HEK293 (cell line): Measurements from ENCODE around the gene IL2RA.

ENCODE experiments used
- CTCF ChIA-PET: fragments of 350-600 bp; formaldehyde crosslinking; extraction: SDS; loops from one replicate; lab custom pipeline; 2021; ENCODE audit warnings: antibody characterized with exemption; lab: Yijun Ruan, JAX
- POLR2A ChIA-PET: fragments of 300-600 bp; formaldehyde crosslinking; extraction: SDS; loops from one replicate; lab custom pipeline; 2020; ENCODE audit warnings: antibody characterized with exemption, inconsistent platforms; lab: Yijun Ruan, JAX
- H3K27ac ChIP-seq: fragments of 200-500 bp; sonication (Bioruptor generic); 2 replicates; pipeline ENCODE4 v1.5.1; 2014; ENCODE audit warnings: low read depth, low read length, control low read depth, inconsistent platforms; ENCODE audit errors: extremely low read depth
- H3K36me3 ChIP-seq, 2 experiments: fragments of 200-500 bp in 1 of 2; sonication (Bioruptor generic) in 1 of 2; 1 replicate in 1 of 2; 2 replicates in 1 of 2; pipeline ENCODE4 v1.5.1; 2014 to 2017; ENCODE audit warnings: inconsistent platforms in 2 of 2, low read length in 2 of 2; ENCODE audit not compliant: control insufficient read depth in 2 of 2, insufficient read depth in 1 of 2
- H3K4me1 ChIP-seq: fragments of 200-500 bp; sonication (Bioruptor generic); 2 replicates; pipeline ENCODE4 v1.5.1; 2014; ENCODE audit warnings: mild to moderate bottlenecking, low read length, inconsistent platforms; ENCODE audit not compliant: control insufficient read depth, insufficient read depth
- H3K4me3 ChIP-seq: 2 replicates; pipeline ENCODE4 v1.5.1; 2011; ENCODE audit warnings: low read depth, mild to moderate bottlenecking, control low read depth, low read length, moderate library complexity
- H3K9me3 ChIP-seq: fragments of 200-500 bp; sonication (Bioruptor generic); 2 replicates; pipeline ENCODE4 v1.5.1; 2014; ENCODE audit warnings: low read depth, low read length, inconsistent platforms; ENCODE audit not compliant: control insufficient read depth, insufficient read depth
- BCL11A ChIP-seq: fragments of 450-650 bp; formaldehyde crosslinking; IDR thresholded peaks from 2 replicates; pipeline ENCODE4 v1.5.1; 2016; ENCODE audit warnings: low read depth, missing biosample characterization, missing genetic modification characterization
- BCL11B ChIP-seq: fragments of 450-650 bp; formaldehyde crosslinking; IDR thresholded peaks from 2 replicates; pipeline ENCODE4 v1.5.1; 2016; ENCODE audit warnings: low read depth, missing biosample characterization, missing genetic modification characterization
- FEZF1 ChIP-seq: fragments of 450-650 bp; formaldehyde crosslinking; IDR thresholded peaks from 2 replicates; pipeline ENCODE4 v1.5.1; 2016; ENCODE audit warnings: missing biosample characterization, missing genetic modification characterization
- GLI2 ChIP-seq: fragments of 450-650 bp; formaldehyde crosslinking; IDR thresholded peaks from 2 replicates; pipeline ENCODE4; 2017; ENCODE audit warnings: missing biosample characterization, missing genetic modification characterization, low read depth, borderline replicate concordance
- HOXC10 ChIP-seq: sonication (generic); formaldehyde crosslinking; IDR thresholded peaks from 2 replicates; pipeline ENCODE4 v1.8.1; 2023; ENCODE audit warnings: mild to moderate bottlenecking, missing genetic modification reagents
- KLF9 ChIP-seq: fragments of 450-650 bp; formaldehyde crosslinking; IDR thresholded peaks from 2 replicates; pipeline ENCODE4 v1.5.1; 2016; ENCODE audit warnings: missing biosample characterization, missing genetic modification characterization, low read depth
- SP3 ChIP-seq: fragments of 450-650 bp; formaldehyde crosslinking; IDR thresholded peaks from 2 replicates; pipeline ENCODE4 v1.5.1; 2016; ENCODE audit warnings: missing biosample characterization, missing genetic modification characterization
- YY1 ChIP-seq: fragments of 450-650 bp; formaldehyde crosslinking; IDR thresholded peaks from 2 replicates; pipeline ENCODE4 v1.5.1; 2018; ENCODE audit warnings: missing biosample characterization, missing genetic modification characterization
- ZBTB7A ChIP-seq: fragments of 450-650 bp; formaldehyde crosslinking; IDR thresholded peaks from 2 replicates; pipeline ENCODE4 v1.5.1; 2016; ENCODE audit warnings: low read depth, missing biosample characterization, missing genetic modification characterization
- ZEB2 ChIP-seq: fragments of 450-650 bp; formaldehyde crosslinking; IDR thresholded peaks from 2 replicates; pipeline ENCODE4 v1.5.1; 2016; ENCODE audit warnings: missing biosample characterization, missing genetic modification characterization
- ZFP69B ChIP-seq: fragments of 450-650 bp; formaldehyde crosslinking; IDR thresholded peaks from 2 replicates; pipeline ENCODE4 v1.5.1; 2016; ENCODE audit warnings: missing biosample characterization, missing genetic modification characterization
- ZNF184 ChIP-seq: fragments of 450-650 bp; IDR thresholded peaks from 2 replicates; pipeline ENCODE4 v1.5.1; 2018; ENCODE audit warnings: missing biosample characterization, mild to moderate bottlenecking, missing genetic modification characterization
- ZNF214 ChIP-seq: fragments of 450-650 bp; formaldehyde crosslinking; IDR thresholded peaks from 2 replicates; pipeline ENCODE4 v1.5.1; 2017; ENCODE audit warnings: missing biosample characterization, mild to moderate bottlenecking, missing genetic modification characterization, borderline replicate concordance
- ZNF221 ChIP-seq: fragments of 450-650 bp; formaldehyde crosslinking; IDR thresholded peaks from 2 replicates; pipeline ENCODE4 v1.5.1; 2017; ENCODE audit warnings: missing biosample characterization, missing genetic modification characterization, borderline replicate concordance
- ZNF544 ChIP-seq: fragments of 450-650 bp; formaldehyde crosslinking; IDR thresholded peaks from 2 replicates; pipeline ENCODE4 v1.5.0; 2017; ENCODE audit warnings: missing biosample characterization, missing genetic modification characterization
- ZNF548 ChIP-seq: fragments of 450-650 bp; formaldehyde crosslinking; IDR thresholded peaks from 2 replicates; pipeline ENCODE4 v1.5.1; 2016; ENCODE audit warnings: missing biosample characterization, missing genetic modification characterization
- ZNF707 ChIP-seq: fragments of 450-650 bp; formaldehyde crosslinking; IDR thresholded peaks from 2 replicates; pipeline ENCODE4 v1.5.1; 2016; ENCODE audit warnings: missing biosample characterization, missing genetic modification characterization
- ZNF76 ChIP-seq: fragments of 450-650 bp; formaldehyde crosslinking; IDR thresholded peaks from 2 replicates; pipeline ENCODE4; 2016; ENCODE audit warnings: low read depth, missing biosample characterization, missing genetic modification characterization, borderline replicate concordance
- ZNF776 ChIP-seq: fragments of 450-650 bp; formaldehyde crosslinking; IDR thresholded peaks from 2 replicates; pipeline ENCODE4 v1.5.0; 2017; ENCODE audit warnings: missing biosample characterization, missing genetic modification characterization, borderline replicate concordance
- ZNF830 ChIP-seq: fragments of 450-650 bp; IDR thresholded peaks from 2 replicates; pipeline ENCODE4 v1.5.0; 2018; ENCODE audit warnings: missing biosample characterization, missing genetic modification characterization, low read depth, mild to moderate bottlenecking, moderate library complexity
- ZSCAN23 ChIP-seq: fragments of 450-650 bp; formaldehyde crosslinking; IDR thresholded peaks from 2 replicates; pipeline ENCODE4 v1.5.1; 2016; ENCODE audit warnings: missing biosample characterization, missing genetic modification characterization
- TF ChIP-seq, protein P1 (sequence below): fragments of 450-650 bp; formaldehyde crosslinking; IDR thresholded peaks from 2 replicates; pipeline ENCODE4 v1.5.1; 2016; ENCODE audit warnings: missing biosample characterization, missing genetic modification characterization
- TF ChIP-seq, protein P2 (sequence below): fragments of 450-650 bp; formaldehyde crosslinking; IDR thresholded peaks from 2 replicates; pipeline ENCODE4 v1.5.1; 2016; ENCODE audit warnings: missing biosample characterization, missing genetic modification characterization, low read depth
- TF ChIP-seq, protein P3 (sequence below): fragments of 450-650 bp; formaldehyde crosslinking; IDR thresholded peaks from 2 replicates; pipeline ENCODE4 v1.5.1; 2016; ENCODE audit warnings: missing biosample characterization, missing genetic modification characterization, low read depth

IL2RA gene

DNA sequence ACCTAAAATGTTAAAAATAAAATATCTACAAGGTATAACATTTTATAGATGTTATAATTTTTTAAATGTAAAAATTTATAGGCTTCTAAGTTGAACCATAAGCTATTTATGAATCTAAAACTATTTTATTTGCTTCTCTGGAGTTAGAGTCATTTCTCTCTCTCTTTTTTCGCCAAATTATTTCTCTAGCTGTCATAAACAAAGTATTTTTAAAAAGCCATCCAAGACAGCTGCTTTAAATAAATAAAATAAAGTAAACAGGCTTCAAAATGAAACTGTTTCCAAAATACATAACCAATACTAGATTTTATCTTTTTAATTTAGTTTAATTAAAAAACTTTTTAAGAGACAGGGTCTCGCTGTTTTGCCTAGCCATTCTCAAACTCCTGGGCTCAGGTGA is 72.4 kb downstream of the IL2RA start:
- H3K27ac ChIP-seq, result no peak overlapping the region
- no peaks in the 10 kb centered on the region for H3K4me1 ChIP-seq
- POLR2A ChIA-PET, result no interaction called here
- TF ChIP-seq ZNF548 (tag by site-specific recombination) (no peak), ZNF776 (tag by site-specific recombination) (no peak), KLF9 (tag by site-specific recombination) (no peak), HOXC10 (CRISPR knock-in tag) (no peak), ZFP69B (tag by site-specific recombination) (no peak), ZNF221 (tag by site-specific recombination) (no peak), BCL11A (tag by site-specific recombination) (no peak), FEZF1 (tag by site-specific recombination) (no peak), ZNF830 (tag by site-specific recombination) (no peak), SP3 (tag by site-specific recombination) (no peak), ZNF544 (tag by site-specific recombination) (no peak), ZNF184 (no peak)
- TF ChIP-seq, protein P1, sequence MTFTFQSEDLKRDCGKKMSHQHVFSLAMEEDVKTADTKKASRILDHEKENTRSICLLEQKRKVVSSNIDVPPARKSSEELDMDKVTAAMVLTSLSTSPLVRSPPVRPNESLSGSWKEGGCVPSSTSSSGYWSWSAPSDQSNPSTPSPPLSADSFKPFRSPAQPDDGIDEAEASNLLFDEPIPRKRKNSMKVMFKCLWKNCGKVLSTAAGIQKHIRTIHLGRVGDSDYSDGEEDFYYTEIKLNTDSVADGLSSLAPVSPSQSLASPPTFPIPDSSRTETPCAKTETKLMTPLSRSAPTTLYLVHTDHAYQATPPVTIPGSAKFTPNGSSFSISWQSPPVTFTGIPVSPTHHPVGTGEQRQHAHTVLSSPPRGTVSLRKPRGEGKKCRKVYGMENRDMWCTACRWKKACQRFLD (tag by site-specific recombination), result no peak
- TF ChIP-seq, protein P2, sequence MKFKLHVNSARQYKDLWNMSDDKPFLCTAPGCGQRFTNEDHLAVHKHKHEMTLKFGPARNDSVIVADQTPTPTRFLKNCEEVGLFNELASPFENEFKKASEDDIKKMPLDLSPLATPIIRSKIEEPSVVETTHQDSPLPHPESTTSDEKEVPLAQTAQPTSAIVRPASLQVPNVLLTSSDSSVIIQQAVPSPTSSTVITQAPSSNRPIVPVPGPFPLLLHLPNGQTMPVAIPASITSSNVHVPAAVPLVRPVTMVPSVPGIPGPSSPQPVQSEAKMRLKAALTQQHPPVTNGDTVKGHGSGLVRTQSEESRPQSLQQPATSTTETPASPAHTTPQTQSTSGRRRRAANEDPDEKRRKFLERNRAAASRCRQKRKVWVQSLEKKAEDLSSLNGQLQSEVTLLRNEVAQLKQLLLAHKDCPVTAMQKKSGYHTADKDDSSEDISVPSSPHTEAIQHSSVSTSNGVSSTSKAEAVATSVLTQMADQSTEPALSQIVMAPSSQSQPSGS (tag by site-specific recombination), result no peak
- TF ChIP-seq, protein P3, sequence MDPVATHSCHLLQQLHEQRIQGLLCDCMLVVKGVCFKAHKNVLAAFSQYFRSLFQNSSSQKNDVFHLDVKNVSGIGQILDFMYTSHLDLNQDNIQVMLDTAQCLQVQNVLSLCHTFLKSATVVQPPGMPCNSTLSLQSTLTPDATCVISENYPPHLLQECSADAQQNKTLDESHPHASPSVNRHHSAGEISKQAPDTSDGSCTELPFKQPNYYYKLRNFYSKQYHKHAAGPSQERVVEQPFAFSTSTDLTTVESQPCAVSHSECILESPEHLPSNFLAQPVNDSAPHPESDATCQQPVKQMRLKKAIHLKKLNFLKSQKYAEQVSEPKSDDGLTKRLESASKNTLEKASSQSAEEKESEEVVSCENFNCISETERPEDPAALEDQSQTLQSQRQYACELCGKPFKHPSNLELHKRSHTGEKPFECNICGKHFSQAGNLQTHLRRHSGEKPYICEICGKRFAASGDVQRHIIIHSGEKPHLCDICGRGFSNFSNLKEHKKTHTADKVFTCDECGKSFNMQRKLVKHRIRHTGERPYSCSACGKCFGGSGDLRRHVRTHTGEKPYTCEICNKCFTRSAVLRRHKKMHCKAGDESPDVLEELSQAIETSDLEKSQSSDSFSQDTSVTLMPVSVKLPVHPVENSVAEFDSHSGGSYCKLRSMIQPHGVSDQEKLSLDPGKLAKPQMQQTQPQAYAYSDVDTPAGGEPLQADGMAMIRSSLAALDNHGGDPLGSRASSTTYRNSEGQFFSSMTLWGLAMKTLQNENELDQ (tag by site-specific recombination), result no peak
- CTCF ChIA-PET, result interaction anchor here (0.7 kb wide), 1 partner anchor 416 kb away, joined by 4 read pairs; no protein-coding TSS in a partner anchor
- H3K4me3 ChIP-seq, result no peak overlapping the region
- no peaks in the 10 kb centered on the region for H3K36me3 ChIP-seq
- H3K9me3 ChIP-seq, result no peaks in the 10 kb centered on the region

DNA sequence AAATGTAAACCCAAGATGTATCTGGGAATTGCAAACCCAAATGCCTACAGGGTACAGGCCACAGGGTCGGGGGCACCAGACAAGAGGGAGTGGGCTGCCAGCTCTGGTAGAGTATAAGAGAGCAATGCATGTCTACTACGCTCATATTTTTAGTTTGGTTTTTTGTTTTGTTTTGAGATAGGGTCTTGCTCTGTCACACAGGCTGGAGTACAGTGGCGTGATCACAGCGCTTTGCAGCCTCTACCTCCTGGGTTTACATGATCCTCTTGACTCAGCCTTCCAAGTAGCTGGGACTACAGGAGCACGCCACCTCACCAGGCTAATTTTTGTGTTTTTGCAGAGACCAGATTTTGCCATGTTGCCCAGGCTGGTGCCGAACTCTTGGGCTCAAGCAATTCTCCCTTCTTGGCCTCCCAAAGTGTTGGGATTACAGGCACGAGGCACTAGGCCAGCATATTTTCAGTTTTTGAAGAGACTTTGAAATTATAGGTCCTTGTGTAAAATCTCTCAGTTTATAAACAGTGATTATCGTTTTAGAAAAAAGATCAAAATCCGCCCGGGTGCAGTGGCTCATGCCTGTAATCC is 73.7 kb downstream of the IL2RA start:
- H3K9me3 ChIP-seq, result no peaks in the 10 kb centered on the region
- no peaks in the 10 kb centered on the region for H3K36me3 ChIP-seq
- no peak overlapping the region for H3K27ac ChIP-seq
- H3K4me1 ChIP-seq, result no peaks in the 10 kb centered on the region
- CTCF ChIA-PET, result interaction anchor here (0.5 kb wide), 1 partner anchor 17 kb away, joined by 3 read pairs; no protein-coding TSS in a partner anchor
- POLR2A ChIA-PET, result no interaction called here
- TF ChIP-seq BCL11B (no peak), YY1 (tag by site-specific recombination) (no peak), ZEB2 (tag by site-specific recombination) (no peak), GLI2 (tag by site-specific recombination) (no peak), ZNF707 (tag by site-specific recombination) (no peak), ZBTB7A (tag by site-specific recombination) (no peak), ZNF76 (tag by site-specific recombination) (no peak), ZNF214 (tag by site-specific recombination) (no peak), ZSCAN23 (tag by site-specific recombination) (no peak)
- H3K4me3 ChIP-seq, result no peak overlapping the region
